HG03571 (cell line): Measurements from ENCODE around the gene TEX38.

Source experiments
- ATAC-seq: cut with Tn5 transposase; IDR thresholded peaks from one replicate; pipeline ENCODE4 v1.9.1; 2021; ENCODE audit not compliant: unreplicated experiment

TEX38 gene

DNA sequence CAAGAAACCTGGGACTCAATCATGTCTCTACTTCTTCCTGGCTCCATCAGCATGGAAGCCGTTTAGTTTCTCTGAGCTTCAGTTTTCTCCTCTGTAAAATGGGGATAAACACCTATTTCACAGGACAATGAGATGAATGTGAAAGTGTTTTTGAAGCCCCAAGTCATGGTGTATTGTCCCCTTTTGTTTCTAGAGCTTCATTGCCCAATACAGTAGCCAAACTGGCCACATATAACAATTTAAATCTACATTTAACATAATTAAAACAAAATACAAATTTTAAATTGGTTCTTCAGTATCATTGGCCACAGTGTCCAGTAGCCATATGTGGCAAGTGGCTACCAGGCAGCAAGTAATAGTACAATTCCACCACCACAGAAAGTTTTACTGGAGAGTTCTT is 49.5 kb downstream of the TEX38 start:
- no peak for ATAC-seq

DNA sequence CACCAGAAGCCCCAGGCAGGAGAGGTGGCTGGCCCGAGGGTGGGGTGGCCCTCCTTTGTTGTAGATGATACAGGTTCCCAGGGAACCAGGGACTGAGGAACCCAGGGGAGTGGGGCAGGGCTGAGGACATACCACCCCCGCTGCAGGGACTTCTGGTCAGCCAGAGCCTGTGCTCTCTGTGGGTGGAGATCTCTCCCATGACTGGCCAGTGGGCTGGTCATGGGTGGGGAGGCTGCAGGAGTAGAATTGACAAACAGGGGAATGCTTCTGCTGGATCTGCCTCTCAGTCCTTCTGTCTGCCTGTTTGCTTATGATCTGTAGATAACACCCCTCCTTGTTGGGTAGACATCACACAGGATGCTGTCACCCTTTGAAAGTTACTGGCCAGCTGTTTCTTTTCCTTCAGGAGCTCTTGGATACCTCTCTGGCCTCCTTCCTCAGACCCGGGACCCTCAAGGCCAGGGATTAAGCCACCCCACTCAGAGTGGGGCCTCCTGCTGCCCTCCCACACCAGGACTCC is 50.1 kb downstream of the TEX38 start:
- ATAC-seq = no peak
